ENCODE measurements around the gene KCTD2. TPM values are rescaled to one million over a fixed set of nuclear protein-coding genes. Genes with fewer than 3 reads are reported as not detected.

KCTD2 gene
- total and polyA plus RNA-seq, 2 of the 13 experiments (the other 11 are each of a cell fraction or from before 2014, with no cell fraction given), result 28.3 to 32.6 TPM

DNA sequence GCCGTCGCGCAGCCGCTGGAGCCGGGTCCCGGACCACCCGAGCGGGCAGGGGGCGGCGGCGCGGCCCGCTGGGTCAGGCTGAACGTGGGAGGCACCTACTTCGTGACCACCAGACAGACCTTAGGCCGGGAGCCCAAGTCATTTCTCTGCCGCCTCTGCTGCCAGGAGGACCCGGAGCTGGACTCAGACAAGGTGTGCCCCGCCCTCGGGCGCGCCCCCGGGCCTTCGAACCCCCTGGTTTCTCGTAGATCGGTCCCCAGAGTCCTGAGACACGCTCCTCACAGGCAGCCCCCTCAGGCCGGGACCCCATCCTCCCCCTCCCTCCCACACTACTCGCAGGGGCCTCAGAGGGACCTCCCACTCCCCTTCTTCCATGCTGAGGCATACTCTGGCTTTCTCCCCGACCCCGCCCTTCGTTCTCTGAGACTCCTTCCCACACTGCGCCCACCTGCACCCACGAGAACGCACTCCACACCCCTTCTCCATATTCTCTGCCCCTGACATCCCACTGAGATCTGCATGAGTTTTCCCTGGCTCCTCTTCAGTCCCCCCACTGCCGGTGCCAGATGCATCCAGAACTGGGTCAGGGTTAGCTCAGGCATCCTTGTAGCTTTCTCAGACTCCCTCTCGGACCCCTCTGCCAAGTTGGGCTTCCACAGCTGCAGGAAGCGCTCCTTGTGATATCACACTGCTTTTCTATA lies 523 bp downstream of the KCTD2 start (continued):
- TF ChIP-seq, protein P1, sequence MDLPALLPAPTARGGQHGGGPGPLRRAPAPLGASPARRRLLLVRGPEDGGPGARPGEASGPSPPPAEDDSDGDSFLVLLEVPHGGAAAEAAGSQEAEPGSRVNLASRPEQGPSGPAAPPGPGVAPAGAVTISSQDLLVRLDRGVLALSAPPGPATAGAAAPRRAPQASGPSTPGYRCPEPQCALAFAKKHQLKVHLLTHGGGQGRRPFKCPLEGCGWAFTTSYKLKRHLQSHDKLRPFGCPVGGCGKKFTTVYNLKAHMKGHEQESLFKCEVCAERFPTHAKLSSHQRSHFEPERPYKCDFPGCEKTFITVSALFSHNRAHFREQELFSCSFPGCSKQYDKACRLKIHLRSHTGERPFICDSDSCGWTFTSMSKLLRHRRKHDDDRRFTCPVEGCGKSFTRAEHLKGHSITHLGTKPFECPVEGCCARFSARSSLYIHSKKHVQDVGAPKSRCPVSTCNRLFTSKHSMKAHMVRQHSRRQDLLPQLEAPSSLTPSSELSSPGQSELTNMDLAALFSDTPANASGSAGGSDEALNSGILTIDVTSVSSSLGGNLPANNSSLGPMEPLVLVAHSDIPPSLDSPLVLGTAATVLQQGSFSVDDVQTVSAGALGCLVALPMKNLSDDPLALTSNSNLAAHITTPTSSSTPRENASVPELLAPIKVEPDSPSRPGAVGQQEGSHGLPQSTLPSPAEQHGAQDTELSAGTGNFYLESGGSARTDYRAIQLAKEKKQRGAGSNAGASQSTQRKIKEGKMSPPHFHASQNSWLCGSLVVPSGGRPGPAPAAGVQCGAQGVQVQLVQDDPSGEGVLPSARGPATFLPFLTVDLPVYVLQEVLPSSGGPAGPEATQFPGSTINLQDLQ (CRISPR knock-in tag; IDR thresholded peaks at IDR 0.05), result no peak
- TF ChIP-seq ZNF282 (IDR thresholded peaks at IDR 0.05; ENCODE audit: partially characterized antibody), result no peak
- no peak for TF ChIP-seq ZNF33A (CRISPR knock-in tag; IDR thresholded peaks at IDR 0.05; ENCODE audit: borderline replicate concordance)
- no peak for TF ChIP-seq ZNF572 (CRISPR knock-in tag; IDR thresholded peaks at IDR 0.05)
- no peak for TF ChIP-seq ZNF205 (CRISPR knock-in tag; IDR thresholded peaks at IDR 0.05)
- no peak for TF ChIP-seq NFATC3 (CRISPR knock-in tag; IDR thresholded peaks at IDR 0.05)
- TF ChIP-seq, protein P2, sequence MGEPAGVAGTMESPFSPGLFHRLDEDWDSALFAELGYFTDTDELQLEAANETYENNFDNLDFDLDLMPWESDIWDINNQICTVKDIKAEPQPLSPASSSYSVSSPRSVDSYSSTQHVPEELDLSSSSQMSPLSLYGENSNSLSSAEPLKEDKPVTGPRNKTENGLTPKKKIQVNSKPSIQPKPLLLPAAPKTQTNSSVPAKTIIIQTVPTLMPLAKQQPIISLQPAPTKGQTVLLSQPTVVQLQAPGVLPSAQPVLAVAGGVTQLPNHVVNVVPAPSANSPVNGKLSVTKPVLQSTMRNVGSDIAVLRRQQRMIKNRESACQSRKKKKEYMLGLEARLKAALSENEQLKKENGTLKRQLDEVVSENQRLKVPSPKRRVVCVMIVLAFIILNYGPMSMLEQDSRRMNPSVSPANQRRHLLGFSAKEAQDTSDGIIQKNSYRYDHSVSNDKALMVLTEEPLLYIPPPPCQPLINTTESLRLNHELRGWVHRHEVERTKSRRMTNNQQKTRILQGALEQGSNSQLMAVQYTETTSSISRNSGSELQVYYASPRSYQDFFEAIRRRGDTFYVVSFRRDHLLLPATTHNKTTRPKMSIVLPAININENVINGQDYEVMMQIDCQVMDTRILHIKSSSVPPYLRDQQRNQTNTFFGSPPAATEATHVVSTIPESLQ (CRISPR knock-in tag; conservative IDR thresholded peaks at IDR 0.05), result no peak
- TF ChIP-seq ZKSCAN5 (CRISPR knock-in tag; IDR thresholded peaks at IDR 0.05), result 0 out of 2 replicates have a peak, but pooled peaks have one; percentile 49
- TF ChIP-seq SIX1 (CRISPR knock-in tag; IDR thresholded peaks at IDR 0.05; ENCODE audit: borderline replicate concordance), result no peak
- TF ChIP-seq MLLT10 (CRISPR knock-in tag; IDR thresholded peaks at IDR 0.05), result no peak
- TF ChIP-seq MAFF (IDR thresholded peaks at IDR 0.05; ENCODE audit: low read depth, low read length), result no peak
- TF ChIP-seq AHR (CRISPR knock-in tag; IDR thresholded peaks at IDR 0.05), result no peak
- TF ChIP-seq MTF1 (CRISPR knock-in tag; IDR thresholded peaks at IDR 0.05), result no peak
- TF ChIP-seq MAZ (IDR thresholded peaks at IDR 0.05; ENCODE audit: borderline replicate concordance, low read depth, low read length), result no peak
- no peak for TF ChIP-seq MAZ (CRISPR knock-in tag; IDR thresholded peaks at IDR 0.05; ENCODE audit: low read depth)
- no peak for TF ChIP-seq ZNF543 (CRISPR knock-in tag; IDR thresholded peaks at IDR 0.05)
- TF ChIP-seq, protein P3, sequence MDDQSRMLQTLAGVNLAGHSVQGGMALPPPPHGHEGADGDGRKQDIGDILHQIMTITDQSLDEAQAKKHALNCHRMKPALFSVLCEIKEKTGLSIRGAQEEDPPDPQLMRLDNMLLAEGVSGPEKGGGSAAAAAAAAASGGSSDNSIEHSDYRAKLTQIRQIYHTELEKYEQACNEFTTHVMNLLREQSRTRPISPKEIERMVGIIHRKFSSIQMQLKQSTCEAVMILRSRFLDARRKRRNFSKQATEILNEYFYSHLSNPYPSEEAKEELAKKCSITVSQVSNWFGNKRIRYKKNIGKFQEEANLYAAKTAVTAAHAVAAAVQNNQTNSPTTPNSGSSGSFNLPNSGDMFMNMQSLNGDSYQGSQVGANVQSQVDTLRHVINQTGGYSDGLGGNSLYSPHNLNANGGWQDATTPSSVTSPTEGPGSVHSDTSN (CRISPR knock-in tag; IDR thresholded peaks at IDR 0.05; ENCODE audit: borderline replicate concordance), result no peak
- no peak for TF ChIP-seq ZFYVE20 (CRISPR knock-in tag; IDR thresholded peaks at IDR 0.05; ENCODE audit: borderline replicate concordance, low read depth)
- TF ChIP-seq NFIB (CRISPR knock-in tag; IDR thresholded peaks at IDR 0.05; ENCODE audit: borderline replicate concordance), result no peak
- TF ChIP-seq SOX13 (IDR thresholded peaks at IDR 0.05), result no peak
- no peak for TF ChIP-seq SOX13 (CRISPR knock-in tag; conservative IDR thresholded peaks at IDR 0.05 in 1 of 2, IDR thresholded peaks at IDR 0.05 in 1 of 2)
- TF ChIP-seq POLR2AphosphoS2 (IDR thresholded peaks at IDR 0.05; ENCODE audit: low read depth, low read length), result no peak
- TF ChIP-seq, protein P4, sequence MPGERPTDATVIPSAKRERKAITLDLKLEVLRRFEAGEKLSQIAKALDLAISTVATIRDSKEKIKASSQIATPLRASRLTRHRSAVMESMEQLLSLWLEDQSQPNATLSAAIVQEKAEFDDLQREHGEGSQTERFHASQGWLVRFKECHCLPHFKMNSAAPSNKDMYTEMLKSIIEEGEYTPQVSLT (CRISPR knock-in tag; IDR thresholded peaks at IDR 0.05; ENCODE audit: borderline replicate concordance, low read depth), result no peak
- peak; percentile 31; the same call in 1 of the 2 replicates for TF ChIP-seq SRY (CRISPR knock-in tag; IDR thresholded peaks at IDR 0.05)
- TF ChIP-seq CCAR2 (optimal IDR thresholded peaks at IDR 0.05; ENCODE audit: low read depth, low read length), result no peak

All from HepG2 (cell line).